Anterior cingulate cortex (tissue), 58 donors: Measurements from ENCODE around the gene OGN.

ENCODE experiments used
- DNase-seq, 58 donors: peaks; one replicate each; lab custom pipeline; 2025; lab: John Stamatoyannopoulos, UW

OGN gene

DNA sequence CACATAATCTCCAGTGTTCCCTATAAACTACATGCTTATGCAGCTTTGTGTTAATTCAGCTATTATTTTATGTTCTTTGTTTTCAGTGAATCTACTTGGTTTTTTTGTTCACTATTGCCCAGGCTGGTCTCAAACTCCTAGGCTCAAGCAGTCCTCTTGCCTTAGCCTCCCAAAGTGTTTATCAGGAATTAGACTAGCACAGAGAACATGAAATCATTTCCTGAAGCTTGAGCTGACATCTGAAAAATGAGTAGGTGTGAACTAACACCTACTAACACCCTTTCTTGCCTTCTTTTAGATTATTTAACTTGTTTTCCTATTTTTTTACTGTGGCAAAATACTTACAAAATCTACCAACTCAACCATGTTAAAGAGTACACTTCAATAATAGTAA, 53.6 kb downstream of the OGN start:
- DNase-seq, result no peak

DNA sequence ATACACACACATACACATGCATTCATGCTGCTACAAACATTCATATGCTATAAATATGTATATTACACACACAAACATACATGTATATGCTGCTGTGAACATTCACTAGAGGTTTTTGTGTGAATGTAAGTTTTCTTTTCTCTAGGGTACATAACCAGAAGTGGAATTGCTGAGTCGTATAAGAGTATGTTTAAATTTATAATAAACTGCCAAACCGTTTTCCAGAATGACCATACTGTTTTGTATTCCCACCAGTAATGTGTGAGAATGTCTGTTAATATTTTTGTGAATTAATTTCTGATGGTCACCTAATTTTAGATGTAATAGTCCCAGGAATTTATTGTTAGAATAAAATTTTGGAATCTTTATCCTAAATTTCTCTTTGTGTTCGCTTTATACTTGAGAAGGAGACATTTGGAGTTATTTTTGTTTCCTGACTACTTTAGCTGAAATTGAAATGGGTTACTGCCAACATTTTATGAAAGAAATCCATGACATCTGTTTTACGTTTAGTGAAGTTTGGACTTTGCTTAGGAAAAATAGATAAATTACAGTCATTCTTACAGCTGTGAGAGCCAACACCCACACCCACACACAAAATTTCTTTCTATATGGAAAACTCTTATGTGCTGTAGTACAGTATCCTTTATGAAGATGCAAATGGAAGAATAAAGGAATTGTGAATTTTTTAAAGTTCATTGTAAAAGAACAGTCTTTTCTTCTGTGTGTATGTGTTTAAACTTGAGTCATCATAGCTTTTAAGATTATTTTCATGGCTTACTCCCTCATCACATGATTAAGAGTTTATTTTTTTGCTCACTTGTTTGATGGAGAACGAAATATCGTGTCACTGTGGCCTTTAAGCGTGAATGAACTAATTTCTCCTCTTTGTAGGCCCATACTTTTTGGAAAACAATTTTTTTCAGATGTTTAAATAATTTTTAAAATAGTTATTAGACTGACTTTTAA, 54.3 kb downstream of the OGN start:
- DNase-seq, result peak in 1 of 58 donors; percentile 10

DNA sequence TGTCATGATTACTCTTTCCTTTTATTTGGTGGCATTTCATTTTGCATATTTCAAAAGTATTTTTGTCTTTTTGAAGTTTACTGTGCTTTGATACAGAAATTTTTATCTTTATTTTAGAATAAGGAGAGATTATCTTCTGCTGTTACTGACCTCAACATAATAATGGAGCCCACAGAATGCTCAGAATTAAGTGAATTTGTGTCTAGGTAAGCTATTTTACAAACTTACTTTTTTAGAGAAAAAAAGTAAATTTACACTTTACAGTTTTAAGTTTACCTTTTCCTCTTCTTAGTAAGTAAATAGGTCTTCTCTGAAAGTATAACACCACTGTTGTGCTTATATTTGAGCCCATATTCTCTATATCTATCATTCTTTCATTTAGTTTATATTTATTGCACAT, 58.8 kb downstream of the OGN start:
- DNase-seq, result no peak

DNA sequence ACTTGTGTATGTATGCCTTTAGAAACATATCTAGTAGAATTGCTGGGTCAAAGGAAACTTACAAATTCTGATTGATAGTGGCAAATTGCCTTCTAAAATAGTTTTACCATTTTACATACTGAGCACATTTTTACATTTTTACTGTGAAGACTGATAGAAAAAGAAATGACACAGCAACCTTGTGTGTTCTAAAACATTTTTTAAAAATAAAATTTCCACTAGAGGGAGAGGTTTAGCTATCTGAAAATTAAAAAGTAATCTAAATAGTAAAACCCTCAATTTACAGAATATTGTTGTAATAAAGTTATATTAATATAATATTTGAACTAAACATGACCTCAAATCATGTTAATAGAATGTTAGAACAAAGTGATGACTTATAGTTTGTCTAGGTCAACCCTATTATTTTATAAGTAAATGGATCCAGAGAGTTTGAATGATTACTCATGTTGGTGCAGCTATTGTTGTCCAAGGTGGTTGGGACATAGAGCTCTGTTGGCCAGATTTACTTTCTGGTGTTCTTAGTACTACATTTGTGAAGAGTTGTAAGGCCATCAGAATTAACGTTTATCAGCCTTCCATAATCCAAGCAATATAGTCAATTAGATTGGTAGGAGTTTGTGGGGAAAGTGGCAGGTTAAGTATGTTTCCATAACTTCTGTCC, 61.4 kb downstream of the OGN start:
- no peak for DNase-seq

DNA sequence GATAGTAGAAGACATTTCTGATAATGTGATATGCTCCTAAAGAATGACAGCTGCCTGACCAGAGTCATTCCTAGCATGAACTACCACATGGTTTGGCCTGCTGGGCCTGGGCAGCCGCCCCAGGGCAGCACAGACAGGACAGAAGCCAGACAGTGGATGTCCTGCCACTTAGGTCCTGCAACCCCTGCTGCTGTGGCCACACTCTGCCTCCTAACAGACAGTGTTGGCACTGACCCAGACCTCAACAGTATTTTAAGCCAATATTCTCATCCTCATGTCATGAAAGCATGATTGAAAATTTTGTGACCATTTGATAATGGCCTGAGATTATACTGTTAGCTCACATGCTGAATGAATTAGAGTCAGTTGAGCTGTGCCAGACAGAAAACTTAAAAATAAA, 62.8 kb downstream of the OGN start:
- no peak for DNase-seq

DNA sequence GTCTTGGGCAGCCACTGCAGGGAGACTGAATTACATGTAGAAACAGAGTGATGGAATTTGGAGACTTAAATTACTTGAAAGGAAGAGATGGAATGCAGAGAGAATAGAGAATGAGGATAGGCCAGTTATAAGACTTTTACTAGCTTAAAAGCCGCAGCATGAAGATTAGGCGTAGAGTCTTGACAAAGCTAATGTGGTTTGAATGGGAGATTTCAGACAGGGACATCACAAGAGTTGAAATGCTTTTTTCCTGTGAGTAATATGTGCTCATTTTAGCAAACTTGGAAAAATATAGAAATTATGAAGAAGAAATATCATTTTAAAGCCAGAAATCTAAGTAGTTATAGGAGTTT, 71.1 kb downstream of the OGN start:
- DNase-seq, result no peak
